Activated naive CD4-positive, alpha-beta T cell treated with anti-CD3 and anti-CD28 coated beads, Interleukin-2, amount 10 ng/mL, durations not matched to agents 7 days and 5 days (primary cell): ENCODE results near the gene CDO1.
"Not testable (repeated sequence)": the region's sequence is repeated elsewhere in the genome, so short reads cannot be mapped to it uniquely, and the experiment has no call there.

ENCODE experiments used
- CTCF ChIA-PET: fragments of 350-600 bp; sonication (Branson Sonifier 250); formaldehyde crosslinking; loops from one replicate; lab custom pipeline; 2021; ENCODE audit warnings: antibody characterized with exemption; lab: Charles Lee
- DNase-seq: peaks from one replicate; pipeline ENCODE4 v3.0.0-alpha.2; 2020
- H3K27ac Mint-ChIP-seq: one replicate; pipeline ENCODE4 v1.8.0; 2021; ENCODE audit warnings: mild to moderate bottlenecking, moderate library complexity, mixed read lengths
- H3K27me3 Mint-ChIP-seq: one replicate; pipeline ENCODE4 v1.8.0; 2021; ENCODE audit warnings: mild to moderate bottlenecking, mixed read lengths
- H3K36me3 Mint-ChIP-seq: one replicate; pipeline ENCODE4 v1.8.0; 2021; ENCODE audit warnings: mixed read lengths
- H3K4me1 Mint-ChIP-seq: one replicate; pipeline ENCODE4 v1.8.0; 2021; ENCODE audit warnings: mixed read lengths
- H3K4me3 Mint-ChIP-seq: one replicate; pipeline ENCODE4 v1.8.0; 2021; ENCODE audit warnings: mild to moderate bottlenecking, moderate library complexity, mixed read lengths
- H3K9me3 Mint-ChIP-seq: one replicate; pipeline ENCODE4 v1.8.0; 2021; ENCODE audit warnings: mixed read lengths

The CDO1 gene

GRCh38 chr5:115842089-115842935 is 25.9 kb upstream of the CDO1 start:
- peaks cover 58% of the 10 kb centered on the region for H3K4me1 Mint-ChIP-seq
- H3K27ac Mint-ChIP-seq, result peak overlapping the region; percentile 95
- no peak for DNase-seq
- H3K27me3 Mint-ChIP-seq, result no peaks in the 10 kb centered on the region
- peaks cover 17% of the 10 kb centered on the region for H3K36me3 Mint-ChIP-seq
- H3K9me3 Mint-ChIP-seq, result no peaks in the 10 kb centered on the region
- CTCF ChIA-PET, result interaction anchor here (1.0 to 2.0 kb wide), 2 partner anchors 207 to 226 kb away, joined by 3 to 9 read pairs; no protein-coding TSS in a partner anchor
- H3K4me3 Mint-ChIP-seq, result peak overlapping the region; percentile 98

DNA sequence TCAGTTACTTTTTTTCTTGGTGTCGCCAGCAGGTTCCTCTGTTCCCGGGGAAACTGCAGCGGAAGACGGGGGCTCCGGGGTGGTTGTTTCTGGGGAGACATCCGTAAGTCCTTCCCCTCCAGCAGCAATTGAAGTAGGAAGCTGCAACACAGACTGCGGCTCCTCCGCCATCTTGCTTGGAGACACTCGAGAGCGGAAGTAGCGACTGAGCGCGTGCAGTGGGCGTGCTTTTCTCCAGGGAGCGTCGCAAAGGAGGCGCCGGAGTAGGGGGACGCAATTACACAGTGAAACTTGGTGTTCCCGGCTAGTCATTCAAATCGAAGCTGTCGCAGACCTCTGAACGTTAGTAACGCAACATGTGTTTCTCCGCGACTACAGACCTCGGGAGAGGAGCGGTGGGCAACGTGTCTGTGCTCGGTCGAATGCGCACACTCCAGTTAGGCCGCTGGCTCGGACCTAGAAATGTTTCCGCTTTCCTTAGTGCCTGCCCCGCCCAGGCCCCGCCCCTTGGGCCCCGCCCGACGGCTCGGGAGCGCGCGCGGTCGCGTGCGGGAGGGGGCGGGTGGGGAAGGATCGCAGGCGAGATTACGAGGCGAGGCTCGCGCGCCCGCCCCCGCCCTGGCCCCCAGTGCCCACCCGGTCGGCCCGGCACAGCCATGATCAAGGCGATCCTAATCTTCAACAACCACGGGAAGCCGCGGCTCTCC is 25.1 kb upstream of the CDO1 start, which contains the start of the genes AP3S1 and ATG12:
AP3S1 (plus strand) TSS at position 554 of the 707 bp plus-strand sequence; CDS start at position 657, 103 bp downstream.
ATG12 (minus strand) TSS at position 184 of the 707 bp plus-strand sequence; CDS start at position 171, 13 bp downstream.
- Mint-ChIP-seq H3K27ac (peak within 1 kb of the TSS; percentile 99), H3K27me3 (no peaks in the 10 kb centered on the region), H3K36me3 (peaks cover 23% of the 10 kb centered on the region), H3K4me3 (peak within 1 kb of the TSS; percentile 98), H3K4me1 (peaks cover 58% of the 10 kb centered on the region), H3K9me3 (no peaks in the 10 kb centered on the region)
- DNase-seq, result peak; percentile 95
- CTCF ChIA-PET, result interaction anchor here (0.6 to 2.6 kb wide), 6 partner anchors 14 to 532 kb away, joined by 3 to 19 read pairs (median 3); no protein-coding TSS in a partner anchor

DNA sequence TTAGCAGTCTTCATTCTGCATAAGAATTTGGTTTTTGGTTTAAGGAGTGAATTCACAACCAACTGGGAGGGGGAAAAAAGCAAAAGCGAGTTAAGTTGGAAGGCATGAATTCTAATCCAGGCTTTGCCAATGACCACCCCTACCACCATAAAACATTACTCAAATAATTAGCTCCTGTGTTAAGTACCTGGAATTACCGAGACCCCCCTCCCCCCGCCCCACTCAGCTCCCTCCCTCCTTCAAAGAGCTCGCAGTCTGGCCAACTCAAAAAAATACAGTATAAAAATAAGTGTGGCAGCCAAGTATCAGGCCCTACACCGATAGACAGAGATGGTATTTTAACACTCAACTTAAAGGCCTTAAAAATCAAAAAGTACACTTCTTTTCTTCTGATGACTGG is 24.4 kb upstream of the CDO1 start:
- Mint-ChIP-seq H3K4me1 (peaks cover 58% of the 10 kb centered on the region), H3K27ac (peak overlapping the region; percentile 99), H3K9me3 (no peaks in the 10 kb centered on the region), H3K27me3 (no peaks in the 10 kb centered on the region), H3K4me3 (peak overlapping the region; percentile 98), H3K36me3 (peaks cover 27% of the 10 kb centered on the region)
- CTCF ChIA-PET, result interaction anchor here (0.6 to 2.6 kb wide), 9 partner anchors 9 to 643 kb away, joined by 3 to 19 read pairs (median 3); no protein-coding TSS in a partner anchor
- DNase-seq, result no peak

DNA sequence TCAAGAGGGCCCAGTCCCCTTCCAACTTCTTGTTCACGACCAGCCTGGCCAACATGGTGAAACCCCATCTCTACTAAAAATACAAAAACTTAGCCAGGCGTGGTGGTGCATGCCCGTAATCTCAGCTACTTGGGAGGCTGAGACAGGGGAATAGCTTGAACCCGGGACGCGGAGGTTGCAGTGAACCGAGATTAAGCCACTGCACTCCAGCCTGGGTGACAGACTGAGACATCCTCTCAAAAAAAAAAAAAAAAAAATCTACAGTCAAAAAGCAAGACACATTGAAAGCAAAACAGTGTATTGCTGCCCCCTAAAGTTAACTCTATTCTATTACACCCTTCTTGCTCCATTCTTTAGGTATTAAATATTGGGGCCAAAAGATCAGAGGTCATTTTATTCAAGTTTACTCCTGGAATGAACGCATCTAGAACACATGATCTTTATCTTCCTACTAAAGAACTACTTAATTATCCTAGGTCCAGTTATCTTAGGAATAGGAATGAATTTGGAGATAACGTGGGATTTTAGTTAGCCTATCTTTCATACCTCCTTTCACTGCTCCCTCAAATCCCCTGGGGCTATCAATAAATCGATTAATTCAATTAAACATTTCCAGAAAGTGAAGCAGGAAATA is 22.5 kb upstream of the CDO1 start:
- peak overlapping the region; percentile 98 for H3K4me3 Mint-ChIP-seq
- no peaks in the 10 kb centered on the region for H3K9me3 Mint-ChIP-seq
- H3K4me1 Mint-ChIP-seq, result peaks cover 46% of the 10 kb centered on the region
- peak overlapping the region; percentile 52 for H3K27ac Mint-ChIP-seq
- CTCF ChIA-PET, result interaction anchor here (0.6 to 2.6 kb wide), 6 partner anchors 12 to 543 kb away, joined by 3 to 19 read pairs (median 4); no protein-coding TSS in a partner anchor
- H3K36me3 Mint-ChIP-seq, result peaks cover 39% of the 10 kb centered on the region
- no peaks in the 10 kb centered on the region for H3K27me3 Mint-ChIP-seq
- peak; percentile 42 for DNase-seq

DNA sequence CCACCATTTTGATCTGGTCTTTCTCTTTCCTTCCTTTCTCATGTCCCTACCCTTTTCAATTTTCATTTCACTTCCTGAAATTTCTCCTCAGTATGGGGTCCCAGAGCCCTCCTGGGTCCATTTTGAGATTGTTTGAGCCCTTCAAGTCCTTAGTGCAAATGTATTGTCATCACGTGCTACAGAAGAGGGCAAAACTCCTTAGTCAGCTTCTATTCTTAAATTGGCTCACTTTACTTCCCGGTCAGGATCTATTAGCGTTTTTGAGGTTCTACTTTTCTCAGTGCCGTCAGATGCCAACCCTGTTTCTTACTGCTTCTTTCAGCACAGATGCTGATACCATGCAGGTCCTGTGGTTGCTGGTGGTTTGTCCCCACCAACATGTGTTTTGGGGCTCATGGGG is 19.0 kb upstream of the CDO1 start:
- CTCF ChIA-PET, result no interaction called here
- no peak overlapping the region for H3K27ac Mint-ChIP-seq

GRCh38 chr5:115831163-115831768 is 14.8 kb upstream of the CDO1 start:
- no peak overlapping the region for H3K4me3 Mint-ChIP-seq
- peaks cover 3% of the 10 kb centered on the region for H3K9me3 Mint-ChIP-seq
- CTCF ChIA-PET, result interaction anchor here (1.0 to 1.5 kb wide), 2 partner anchors 9 to 196 kb away, joined by 5 to 6 read pairs; no protein-coding TSS in a partner anchor
- peak; percentile 42 for DNase-seq
- peaks cover 3% of the 10 kb centered on the region for H3K4me1 Mint-ChIP-seq
- H3K27ac Mint-ChIP-seq, result no peak overlapping the region
- H3K27me3 Mint-ChIP-seq, result peaks cover under 1% of the 10 kb centered on the region
- peaks cover 55% of the 10 kb centered on the region for H3K36me3 Mint-ChIP-seq

More for the DNA sequence above, 19.0 kb upstream of the CDO1 start:
- no peaks in the 10 kb centered on the region for H3K27me3 Mint-ChIP-seq
- no peak for DNase-seq
- no peak overlapping the region for H3K4me3 Mint-ChIP-seq
- H3K9me3 Mint-ChIP-seq, result no peaks in the 10 kb centered on the region
- peaks cover 51% of the 10 kb centered on the region for H3K36me3 Mint-ChIP-seq
- H3K4me1 Mint-ChIP-seq, result peaks cover 30% of the 10 kb centered on the region

GRCh38 chr5:115829913-115830312 is 13.5 kb upstream of the CDO1 start:
- H3K36me3 Mint-ChIP-seq, result peaks cover 44% of the 10 kb centered on the region
- CTCF ChIA-PET, result no interaction called here
- DNase-seq, result no peak
- H3K4me1 Mint-ChIP-seq, result peaks cover 3% of the 10 kb centered on the region
- no peak overlapping the region for H3K27ac Mint-ChIP-seq
- peaks cover 6% of the 10 kb centered on the region for H3K9me3 Mint-ChIP-seq
- H3K27me3 Mint-ChIP-seq, result peaks cover 8% of the 10 kb centered on the region
- H3K4me3 Mint-ChIP-seq, result no peak overlapping the region

- no peak overlapping the region for H3K4me3 Mint-ChIP-seq
- H3K36me3 Mint-ChIP-seq, result peaks cover 24% of the 10 kb centered on the region
- CTCF ChIA-PET, result interaction anchor here (1.0 kb wide), 1 partner anchor 13 kb away, joined by 4 read pairs; no protein-coding TSS in a partner anchor
- no peak overlapping the region for H3K27ac Mint-ChIP-seq
- DNase-seq, result no peak
- H3K4me1 Mint-ChIP-seq, result no peaks in the 10 kb centered on the region
- peaks cover 8% of the 10 kb centered on the region for H3K9me3 Mint-ChIP-seq
- peaks cover 14% of the 10 kb centered on the region for H3K27me3 Mint-ChIP-seq
These were observed 9.5 kb upstream of the CDO1 start for GRCh38 chr5:115825948-115826347.

DNA sequence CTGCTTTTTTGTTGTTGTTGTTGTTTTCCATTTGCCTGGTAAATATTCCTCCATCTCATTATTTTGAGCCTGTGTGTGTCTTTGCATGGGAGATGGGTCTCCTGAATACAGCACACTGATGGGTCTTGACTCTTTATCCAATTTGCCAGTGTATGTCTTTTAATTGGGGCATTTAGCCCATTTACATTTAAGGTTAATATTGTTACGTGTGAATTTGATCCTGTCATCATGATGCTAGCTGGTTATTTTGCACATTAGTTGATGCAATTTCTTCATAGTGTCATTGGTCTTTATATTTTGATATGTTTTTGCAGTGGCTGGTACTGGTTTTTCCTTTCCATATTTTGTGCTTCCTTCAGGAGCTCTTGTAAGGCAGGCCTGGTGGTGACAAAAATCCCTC is 8.5 kb upstream of the CDO1 start:
- H3K27ac Mint-ChIP-seq, H3K4me1 Mint-ChIP-seq, H3K9me3 Mint-ChIP-seq, DNase-seq, CTCF ChIA-PET, H3K4me3 Mint-ChIP-seq: not testable (repeated sequence)
- Mint-ChIP-seq H3K27me3 (peaks cover 23% of the 10 kb centered on the region), H3K36me3 (peaks cover 22% of the 10 kb centered on the region)

- H3K36me3 Mint-ChIP-seq, result no peaks in the 10 kb centered on the region
- CTCF ChIA-PET, result interaction anchor here (1.3 kb wide), 1 partner anchor 12 kb away, joined by 3 read pairs; no protein-coding TSS in a partner anchor
- no peak for DNase-seq
- H3K4me1 Mint-ChIP-seq, result peaks cover 7% of the 10 kb centered on the region
- peaks cover 4% of the 10 kb centered on the region for H3K9me3 Mint-ChIP-seq
- H3K27me3 Mint-ChIP-seq, result peaks cover 51% of the 10 kb centered on the region
- no peak overlapping the region for H3K27ac Mint-ChIP-seq
- no peak overlapping the region for H3K4me3 Mint-ChIP-seq
These were observed 4.4 kb upstream of the CDO1 start for GRCh38 chr5:115820846-115821245.

DNA sequence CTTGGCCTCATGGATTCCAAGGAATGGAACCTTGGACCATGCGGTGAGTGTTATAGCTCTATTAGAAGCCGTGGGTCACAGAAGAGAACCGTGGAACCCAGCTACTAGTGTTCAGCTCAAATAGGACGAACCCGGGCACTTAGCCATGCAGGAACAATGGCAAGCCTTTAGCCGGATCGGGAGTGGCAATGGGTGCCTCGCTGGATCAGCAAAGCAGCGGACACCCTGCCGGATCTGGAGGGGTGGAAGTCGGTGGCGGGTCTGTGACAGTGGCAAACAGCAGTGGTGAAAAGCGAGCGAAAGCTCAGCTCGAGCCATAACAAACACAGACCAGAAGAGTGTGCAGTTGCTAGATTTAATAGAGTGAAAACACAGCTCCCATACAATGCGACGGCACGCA is 2.4 kb upstream of the CDO1 start:
- DNase-seq, result no peak
- no peaks in the 10 kb centered on the region for H3K9me3 Mint-ChIP-seq
- peaks cover 8% of the 10 kb centered on the region for H3K36me3 Mint-ChIP-seq
- CTCF ChIA-PET, result no interaction called here
- H3K27me3 Mint-ChIP-seq, result peaks cover 63% of the 10 kb centered on the region
- no peak overlapping the region for H3K4me3 Mint-ChIP-seq
- no peak overlapping the region for H3K27ac Mint-ChIP-seq
- peaks cover 25% of the 10 kb centered on the region for H3K4me1 Mint-ChIP-seq

DNA sequence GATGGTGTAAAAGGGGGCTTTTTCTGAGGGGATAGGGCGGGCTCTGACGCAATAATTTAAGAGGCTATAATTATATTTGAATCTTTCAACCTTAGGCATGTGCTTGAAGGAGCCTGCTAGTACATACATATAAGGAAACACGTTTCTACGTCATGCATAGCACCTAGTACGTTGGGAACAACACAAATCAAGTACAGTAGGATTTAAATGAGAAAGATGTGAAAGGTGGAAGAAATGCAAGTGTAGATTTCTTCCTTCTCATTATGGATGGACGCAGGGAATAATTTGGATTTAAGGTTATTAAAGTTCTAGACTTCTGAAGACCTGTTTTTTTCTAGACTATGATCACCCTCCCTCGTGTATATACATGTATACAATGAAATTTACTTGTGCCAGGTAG is 927 bp upstream of the CDO1 start:
- H3K27ac Mint-ChIP-seq, result no peak overlapping the region

DNA sequence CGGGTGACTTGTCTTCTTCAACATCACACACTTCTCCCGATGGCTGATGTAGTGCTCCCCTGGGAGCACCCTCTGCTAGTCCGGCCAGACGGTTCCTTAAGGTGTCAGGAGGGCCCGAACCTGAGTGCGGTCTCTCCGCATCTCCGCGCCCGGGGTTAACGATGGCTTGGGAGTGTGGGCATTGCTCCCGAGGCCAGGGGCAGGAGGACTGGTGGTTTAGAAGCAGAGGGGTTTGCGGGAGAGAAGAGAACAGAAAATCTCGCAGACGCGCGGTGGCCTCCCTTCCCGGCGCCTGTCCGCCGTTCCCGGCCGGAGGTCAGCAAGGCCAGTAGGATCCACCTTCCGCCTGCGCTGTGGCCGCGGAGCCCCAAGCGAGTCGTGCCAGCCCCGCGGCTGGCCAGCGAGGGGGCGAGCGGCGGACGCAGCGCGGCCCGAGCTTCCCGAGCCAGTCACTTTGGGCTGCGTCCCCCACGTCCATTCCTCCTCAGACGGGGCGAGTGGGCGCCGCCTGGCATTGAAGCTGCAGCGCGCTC is 700 bp downstream of the CDO1 start:
- no peaks in the 10 kb centered on the region for H3K9me3 Mint-ChIP-seq
- CTCF ChIA-PET, result no interaction called here
- no peak for DNase-seq
- peaks cover 8% of the 10 kb centered on the region for H3K36me3 Mint-ChIP-seq
- H3K27ac Mint-ChIP-seq, result no peak overlapping the region
- peak overlapping the region; percentile 65 for H3K4me3 Mint-ChIP-seq
- H3K4me1 Mint-ChIP-seq, result peaks cover 34% of the 10 kb centered on the region
- peaks cover 74% of the 10 kb centered on the region for H3K27me3 Mint-ChIP-seq

More for the DNA sequence above, 927 bp upstream of the CDO1 start:
- Mint-ChIP-seq H3K4me1 (peaks cover 29% of the 10 kb centered on the region), H3K4me3 (no peak overlapping the region), H3K9me3 (no peaks in the 10 kb centered on the region), H3K27me3 (peaks cover 74% of the 10 kb centered on the region), H3K36me3 (peaks cover 8% of the 10 kb centered on the region)
- CTCF ChIA-PET, result no interaction called here
- no peak for DNase-seq
